ENCODE results near the gene DTX1.

DTX1 gene

GRCh38 chr12:113022563-113023297, 33.8 kb upstream of the DTX1 start:
- H3K27ac ChIP-seq: no peak overlapping the region
- TF ChIP-seq CTCF (conservative IDR thresholded peaks at IDR 0.05): no peak

- no peak for TF ChIP-seq CTCF (conservative IDR thresholded peaks at IDR 0.05)
- no peak overlapping the region for H3K27ac ChIP-seq
Observed at GRCh38 chr12:113027726-113028125, 28.8 kb upstream of the DTX1 start.

DNA sequence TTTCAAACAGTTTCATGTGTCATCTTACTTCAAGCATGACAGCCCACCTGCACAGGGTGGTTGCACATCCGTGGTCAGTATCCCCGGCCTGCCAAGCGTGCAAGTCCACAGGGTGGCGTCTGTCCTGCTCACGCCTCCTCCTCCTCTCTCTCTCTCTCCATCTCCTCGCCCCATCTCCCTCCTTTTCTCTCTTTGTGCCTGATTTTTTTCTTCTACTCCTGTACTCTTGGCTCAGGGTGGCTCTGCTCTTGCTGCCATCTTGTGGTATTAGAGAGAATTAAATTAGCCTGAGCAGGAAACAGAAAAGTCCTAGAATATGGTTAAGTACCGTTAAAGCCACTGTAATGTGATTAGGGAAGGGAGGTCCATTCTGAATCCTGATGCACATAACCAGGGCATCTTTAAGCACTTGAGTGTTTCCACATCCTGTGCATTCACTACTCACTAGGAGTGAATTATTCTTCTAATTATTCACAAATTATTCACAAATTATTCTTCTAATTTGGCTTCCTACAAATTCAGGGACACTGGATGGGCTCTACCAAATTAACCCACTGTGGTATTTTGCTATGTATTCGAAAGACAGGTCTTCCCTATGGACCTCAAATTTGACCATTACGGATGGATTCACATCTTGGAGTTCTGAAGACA, 25.5 kb upstream of the DTX1 start:
- TF ChIP-seq CTCF (conservative IDR thresholded peaks at IDR 0.05): peak; percentile 97
- H3K27ac ChIP-seq: no peak overlapping the region; the same call in 1 of the 2 replicates

GRCh38 chr12:113039911-113040445, 16.6 kb upstream of the DTX1 start:
- TF ChIP-seq CTCF (conservative IDR thresholded peaks at IDR 0.05): no peak
- no peak overlapping the region for H3K27ac ChIP-seq

- TF ChIP-seq CTCF (conservative IDR thresholded peaks at IDR 0.05): no peak
- no peak overlapping the region for H3K27ac ChIP-seq
Observed at GRCh38 chr12:113040722-113041171, 15.8 kb upstream of the DTX1 start.

DNA sequence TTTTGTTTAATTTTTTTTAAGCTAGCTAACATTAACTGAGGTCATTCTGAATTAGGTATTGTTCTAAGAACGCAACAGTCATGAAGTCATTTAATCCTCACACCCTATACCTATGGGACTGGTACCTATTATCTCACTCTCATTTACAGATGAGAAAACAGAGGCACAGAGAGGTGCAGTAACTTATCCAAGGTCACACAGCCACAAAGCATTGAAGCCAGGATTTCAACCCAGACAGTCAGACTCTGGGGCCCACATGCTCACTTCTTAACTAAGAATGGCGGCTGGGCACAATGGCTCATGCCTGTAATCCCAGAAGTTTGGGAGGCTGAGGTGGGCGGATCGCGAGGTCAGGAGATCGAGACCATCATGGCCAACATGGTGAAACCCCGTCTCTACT, 15.0 kb upstream of the DTX1 start:
- no peak for TF ChIP-seq CTCF (conservative IDR thresholded peaks at IDR 0.05)
- H3K27ac ChIP-seq: no peak overlapping the region

DNA sequence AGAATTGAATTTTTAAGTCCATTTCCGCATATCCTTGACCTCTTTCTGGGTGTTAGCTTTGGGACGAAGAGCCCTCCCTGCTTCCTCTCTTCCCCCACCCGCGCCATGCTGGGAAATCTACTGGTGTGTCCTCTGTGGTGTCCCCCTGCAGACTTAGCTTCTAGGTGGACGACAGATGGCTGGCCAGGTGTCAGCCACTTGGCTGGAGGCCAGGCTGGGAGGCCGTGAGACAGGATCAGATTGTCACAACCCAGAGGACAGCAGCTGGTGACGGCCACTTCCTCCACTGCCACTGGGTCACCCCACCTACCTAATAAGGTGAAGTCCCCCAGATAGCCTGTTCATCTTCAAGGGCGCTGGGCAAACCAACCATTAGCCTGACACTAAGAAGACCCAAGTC, 13.3 kb upstream of the DTX1 start:
- H3K27ac ChIP-seq: no peak overlapping the region
- TF ChIP-seq CTCF (conservative IDR thresholded peaks at IDR 0.05): no peak
